HG02763 (cell line): ENCODE measurements around the gene FAU.

Experiments
- ATAC-seq: cut with Tn5 transposase; IDR thresholded peaks from one replicate; pipeline ENCODE4 v1.9.1; 2021; ENCODE audit warnings: mild to moderate bottlenecking, moderate library complexity; ENCODE audit not compliant: unreplicated experiment

FAU gene

GRCh38 chr11:65136515-65137096, 14.7 kb upstream of the FAU start:
- no peak for ATAC-seq

GRCh38 chr11:65135633-65136145, 13.8 kb upstream of the FAU start:
- ATAC-seq: no peak

- ATAC-seq: peak; percentile 59
Observed at GRCh38 chr11:65134952-65135632, 13.2 kb upstream of the FAU start.

GRCh38 chr11:65134240-65134951, 12.5 kb upstream of the FAU start, which contains the start of gene SYVN1:
Gene SYVN1, minus strand, starts transcription at chr11:65134519. Its CDS starts 918 bp downstream, at chr11:65133601.
- peak; percentile 51 for ATAC-seq

- no peak for ATAC-seq
Observed at GRCh38 chr11:65133724-65134123, 11.8 kb upstream of the FAU start.

GRCh38 chr11:65132988-65133700, 11.2 kb upstream of the FAU start:
- no peak for ATAC-seq

GRCh38 chr11:65132238-65132987, 10.5 kb upstream of the FAU start:
- peak; percentile 37 for ATAC-seq

- ATAC-seq: no peak
Observed at GRCh38 chr11:65131895-65132237, 9.9 kb upstream of the FAU start.

- no peak for ATAC-seq
Observed at GRCh38 chr11:65131417-65131776, 9.5 kb upstream of the FAU start.

GRCh38 chr11:65130631-65131416, 8.9 kb upstream of the FAU start:
- no peak for ATAC-seq

- no peak for ATAC-seq
Observed at GRCh38 chr11:65129649-65130441, 7.9 kb upstream of the FAU start.

GRCh38 chr11:65128182-65129145, 6.5 kb upstream of the FAU start:
- ATAC-seq: no peak

GRCh38 chr11:65127473-65128181, 5.7 kb upstream of the FAU start:
- ATAC-seq: no peak

GRCh38 chr11:65126624-65127274, 4.8 kb upstream of the FAU start:
- no peak for ATAC-seq

GRCh38 chr11:65125197-65126056, 3.5 kb upstream of the FAU start:
- no peak for ATAC-seq
